Esophagus squamous epithelium (tissue), 5 donors: ENCODE results near the gene POT1. TPM values are rescaled to one million over a fixed set of nuclear protein-coding genes. Genes with fewer than 3 reads are reported as not detected.

ENCODE experiments used
- DNase-seq: peaks from one replicate; lab custom pipeline; 2025; lab: John Stamatoyannopoulos, UW
- H3K27ac ChIP-seq, 4 donors: fragments of 200-600 bp; sonication (generic); one replicate each; pipeline ENCODE4 v1.5.1; 2016 to 2019; ENCODE audit warnings: mild to moderate bottlenecking in 1 of 4
- H3K27me3 ChIP-seq, 4 donors: fragments of 200-600 bp; sonication (generic); 1 replicate in 3 of 4; 2 replicates in 1 of 4; pipeline versions ENCODE4 v1.5.1 to v1.6.0; 2017 to 2021; ENCODE audit warnings: antibody characterized with exemption in 1 of 4
- H3K36me3 ChIP-seq, 3 donors: fragments of 200-600 bp; sonication (generic); one replicate each; pipeline ENCODE4 v1.5.1; 2016 to 2019
- H3K4me1 ChIP-seq, 3 donors: fragments of 200-600 bp; sonication (generic); one replicate each; pipeline ENCODE4 v1.5.1; 2017 to 2019
- H3K4me3 ChIP-seq, 4 donors: fragments of 200-600 bp; sonication (generic); 1 replicate in 3 of 4; 2 replicates in 1 of 4; pipeline ENCODE4 v1.5.1; 2016 to 2019; ENCODE audit warnings: mild to moderate bottlenecking in 2 of 4, moderate library complexity in 1 of 4
- H3K9me3 ChIP-seq, 3 donors: fragments of 200-600 bp; sonication (generic); one replicate each; pipeline ENCODE4 v1.5.1; 2016 to 2019
- CTCF ChIP-seq, 6 experiments: fragments of 450-650 bp in 4 of 6; fragments of 200-600 bp in 2 of 6; sonication (generic) in 2 of 6; IDR thresholded peaks; one replicate each; pipeline ENCODE4 v1.5.1; 2016 to 2019; ENCODE audit warnings: antibody characterized with exemption in 6 of 6, mild to moderate bottlenecking in 4 of 6, moderate library complexity in 4 of 6
- POLR2A ChIP-seq, 4 donors: fragments of 450-650 bp; IDR thresholded peaks; one replicate each; pipeline ENCODE4 v1.6.1; 2017; ENCODE audit warnings: antibody characterized with exemption in 4 of 4, mild to moderate bottlenecking in 4 of 4, moderate library complexity in 3 of 4
- WGBS, 2 donors: methylation state at CpG; one replicate each; pipeline ENCODE4 v1.1.5; 2018; 5-methylcytosine and 5-hydroxymethylcytosine counted together
- intact Hi-C: fragments of 100-400 bp; cut with DNase I; formaldehyde crosslinking; loops from one replicate; pipeline ENCODE4 v1.15.0; 2022
- total RNA-seq, 4 donors: library from RNA; depleted of rRNA; stranded (reverse); fragments of >200 nt; gene quantifications; one replicate each; pipeline ENCODE4 v1.1.0, GENCODE V29; 2016
- donor health status: DM: yes; HTN: yes; CAD: no.

The POT1 gene
- total RNA-seq, 4 donors from 2014 or later = 11.4 to 21.6 (median 13.4) TPM

GRCh38 chr7:124781418-124781817 is 148.2 kb downstream of the POT1 start:
- Histone ChIP-seq H3K36me3 (no peaks in the 10 kb centered on the region), H3K4me1 (peaks cover 0 to 3% (median 0%) of the 10 kb centered on the region in 3 donors), H3K27ac (no peak overlapping the region), H3K9me3 (no peaks in the 10 kb centered on the region), H3K27me3 (peaks cover 0 to 5% (median 0%) of the 10 kb centered on the region in 4 donors), H3K4me3 (no peak overlapping the region)
- TF ChIP-seq CTCF (IDR thresholded peaks at IDR 0.05) (no peak), POLR2A (IDR thresholded peaks at IDR 0.05) (no peak)
- 85 to 91% methylated on average over 2 of the region's 2 CpGs for WGBS, 2 donors
- DNase-seq = no peak
- intact Hi-C loops = loop anchor here (10.0 kb wide), 1 partner anchor 627 kb away; no protein-coding TSS in a partner anchor

GRCh38 chr7:124780608-124781007 is 149.0 kb downstream of the POT1 start:
- TF ChIP-seq POLR2A (IDR thresholded peaks at IDR 0.05) (no peak), CTCF (IDR thresholded peaks at IDR 0.05) (no peak)

GRCh38 chr7:124780056-124780455 is 149.6 kb downstream of the POT1 start:
- no peak for DNase-seq
- TF ChIP-seq POLR2A (IDR thresholded peaks at IDR 0.05) = no peak
- no peak overlapping the region for H3K27ac ChIP-seq
- H3K36me3 ChIP-seq = no peaks in the 10 kb centered on the region
- H3K9me3 ChIP-seq = no peaks in the 10 kb centered on the region
- H3K4me1 ChIP-seq = peaks cover 0 to 3% (median 0%) of the 10 kb centered on the region in 3 donors
- intact Hi-C loops = loop anchor here (10.0 kb wide), 1 partner anchor 625 kb away; no protein-coding TSS in a partner anchor
- H3K4me3 ChIP-seq = no peak overlapping the region
- H3K27me3 ChIP-seq = no peaks in the 10 kb centered on the region

More at GRCh38 chr7:124780608-124781007, 149.0 kb downstream of the POT1 start:
- Histone ChIP-seq H3K4me1 (peaks cover 0 to 3% (median 0%) of the 10 kb centered on the region in 3 donors), H3K27ac (no peak overlapping the region), H3K9me3 (no peaks in the 10 kb centered on the region), H3K4me3 (no peak overlapping the region), H3K27me3 (no peaks in the 10 kb centered on the region), H3K36me3 (no peaks in the 10 kb centered on the region)
- 71 to 92% methylated on average over 1 of the region's 1 CpG for WGBS, 2 donors
- intact Hi-C loops = loop anchor here (10.0 kb wide), 1 partner anchor 626 kb away; no protein-coding TSS in a partner anchor
- DNase-seq = no peak

- no peaks in the 10 kb centered on the region for H3K9me3 ChIP-seq
- no peaks in the 10 kb centered on the region for H3K36me3 ChIP-seq
- intact Hi-C loops = loop anchor here (10.0 kb wide), 1 partner anchor 625 kb away; no protein-coding TSS in a partner anchor
- DNase-seq = no peak
- TF ChIP-seq CTCF (IDR thresholded peaks at IDR 0.05) (no peak), POLR2A (IDR thresholded peaks at IDR 0.05) (no peak)
- no peaks in the 10 kb centered on the region for H3K27me3 ChIP-seq
- H3K27ac ChIP-seq = no peak overlapping the region
- peaks cover 0 to 3% (median 0%) of the 10 kb centered on the region in 3 donors for H3K4me1 ChIP-seq
- H3K4me3 ChIP-seq = no peak overlapping the region
Measured at GRCh38 chr7:124779620-124780019, 150.0 kb downstream of the POT1 start.

- Histone ChIP-seq H3K27ac (no peak overlapping the region), H3K4me1 (peaks cover 0 to 3% (median 0%) of the 10 kb centered on the region in 3 donors), H3K27me3 (no peaks in the 10 kb centered on the region), H3K9me3 (no peaks in the 10 kb centered on the region), H3K36me3 (no peaks in the 10 kb centered on the region), H3K4me3 (no peak overlapping the region)
- 38 to 46% methylated on average over 3 of the region's 3 CpGs for WGBS, 2 donors
- intact Hi-C loops = no loop called here
- no peak for DNase-seq
- TF ChIP-seq CTCF (IDR thresholded peaks at IDR 0.05) (no peak), POLR2A (IDR thresholded peaks at IDR 0.05) (no peak)
Measured at GRCh38 chr7:124779194-124779593, 150.4 kb downstream of the POT1 start.
